ENCODE data around the gene FAM53A.
A peak's percentile ranks its signal among the peaks of the same experiment; 100 is the strongest.
"Not testable (repeated sequence)": the region's sequence is repeated elsewhere in the genome, so short reads cannot be mapped to it uniquely, and the experiment has no call there.

FAM53A gene

DNA sequence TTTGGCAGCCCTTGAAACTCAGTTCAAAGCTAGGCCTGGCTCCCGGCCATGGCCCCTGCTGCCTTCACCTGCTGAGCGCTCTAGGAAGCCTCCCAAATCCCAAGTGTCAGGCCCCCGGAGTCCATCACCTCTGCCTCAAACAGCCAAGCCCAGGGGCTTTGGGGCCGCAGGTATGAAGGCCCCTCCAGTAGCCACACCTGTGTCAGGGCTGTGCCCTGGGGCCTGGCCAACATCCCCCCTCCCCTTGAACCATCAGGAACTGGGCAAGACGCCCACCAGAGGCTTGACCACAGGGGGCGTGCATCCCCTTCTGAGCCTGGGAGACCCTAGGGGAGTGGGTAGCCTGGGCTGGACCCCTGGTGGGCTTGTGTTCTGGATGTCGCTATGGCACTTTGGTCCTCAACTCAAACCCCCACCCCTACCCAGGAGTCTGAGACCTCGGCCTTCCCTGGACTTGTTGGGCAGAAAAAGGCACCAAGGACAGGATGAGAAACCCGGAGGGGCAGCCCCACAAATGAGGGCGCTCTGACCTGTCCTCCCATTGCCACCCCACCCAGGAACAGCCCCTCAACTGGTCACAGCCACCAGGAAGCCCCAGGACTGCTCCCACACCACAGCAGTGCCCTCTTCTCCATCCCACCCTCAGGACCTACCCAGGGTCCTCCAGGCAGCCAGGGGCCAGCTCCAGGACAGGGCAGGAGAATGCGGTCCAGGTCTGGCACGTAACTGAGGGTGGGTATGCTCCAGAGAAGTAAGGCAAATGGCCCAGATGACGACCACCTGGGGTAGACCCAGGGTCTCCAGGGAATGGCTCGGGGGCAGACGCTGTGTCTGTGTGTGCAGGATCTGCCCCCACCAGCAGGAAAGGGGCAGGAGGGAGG lies 32.2 kb upstream of the FAM53A start:
- no peak for DNase-seq (ENCODE audit: low read depth)

DNA sequence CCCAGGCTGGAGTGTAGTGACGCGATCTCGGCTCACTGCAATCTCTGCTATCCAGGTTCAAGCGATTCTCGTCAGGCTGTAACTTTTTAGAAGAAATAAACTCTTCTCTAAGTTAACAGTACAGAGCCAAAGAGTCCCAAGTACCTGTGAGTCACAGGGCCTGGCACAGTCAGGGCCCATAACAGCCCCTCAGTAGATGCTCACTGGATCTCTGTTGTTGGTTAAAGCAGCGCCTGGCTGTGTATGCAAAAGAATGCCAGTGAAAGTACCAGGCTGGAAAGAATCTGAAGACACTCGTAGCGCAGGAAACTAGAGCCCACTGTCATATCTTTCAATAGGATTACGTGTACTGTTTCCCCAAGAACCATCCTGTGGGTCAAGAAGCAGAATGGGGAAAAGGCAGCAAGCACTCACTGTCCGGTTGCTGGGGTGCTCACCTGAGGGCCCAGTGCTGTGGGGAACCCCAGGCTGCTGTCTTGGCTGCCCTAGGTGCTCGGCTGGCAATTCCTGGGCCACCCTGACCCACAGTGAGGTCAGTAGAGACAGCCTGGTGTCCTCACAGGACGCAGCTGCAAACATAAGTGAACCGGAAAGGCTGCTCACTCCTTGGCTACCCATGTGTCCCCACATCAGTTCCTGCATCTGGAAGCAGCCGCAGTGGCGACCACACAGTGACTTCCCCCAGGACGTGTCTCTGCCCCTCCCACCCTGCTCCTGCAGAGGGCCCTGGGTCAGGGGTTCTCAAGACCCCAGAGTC lies 31.1 kb upstream of the FAM53A start:
- peak; percentile 13 for DNase-seq (ENCODE audit: low read depth)

DNA sequence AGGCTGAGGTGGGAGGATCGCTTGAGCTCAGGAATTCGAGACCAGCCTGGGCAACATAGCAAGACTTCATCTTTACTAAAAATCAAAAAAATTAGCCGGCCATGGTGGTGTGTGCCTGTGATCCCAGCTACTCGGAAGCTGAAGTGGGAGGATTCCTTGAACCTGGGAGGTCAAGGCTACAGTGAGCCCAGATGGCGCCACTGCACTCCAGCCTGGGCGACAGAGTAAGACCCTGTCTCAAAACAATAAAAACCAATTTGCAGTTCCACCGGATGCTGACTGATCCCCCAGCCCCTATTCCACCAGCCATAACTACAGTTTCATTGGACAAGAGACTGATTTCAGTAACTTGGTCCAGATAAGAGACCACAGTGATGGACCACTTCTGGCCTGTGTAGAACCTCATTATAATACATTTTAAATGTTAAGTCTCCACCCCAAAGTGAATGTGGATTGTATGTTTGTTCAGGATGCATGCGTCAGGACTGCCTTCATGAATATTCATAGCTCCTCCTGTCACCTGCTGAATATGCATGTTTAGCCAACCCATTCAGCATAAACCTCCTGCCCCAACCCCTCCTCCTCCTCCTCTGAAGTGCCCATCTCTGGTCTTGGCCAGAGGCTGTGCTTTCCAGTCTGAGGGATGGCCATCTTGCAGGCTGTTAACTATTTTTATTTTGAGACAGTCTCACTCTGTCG lies 30.3 kb upstream of the FAM53A start:
- peak; percentile 24 for DNase-seq (ENCODE audit: low read depth)

DNA sequence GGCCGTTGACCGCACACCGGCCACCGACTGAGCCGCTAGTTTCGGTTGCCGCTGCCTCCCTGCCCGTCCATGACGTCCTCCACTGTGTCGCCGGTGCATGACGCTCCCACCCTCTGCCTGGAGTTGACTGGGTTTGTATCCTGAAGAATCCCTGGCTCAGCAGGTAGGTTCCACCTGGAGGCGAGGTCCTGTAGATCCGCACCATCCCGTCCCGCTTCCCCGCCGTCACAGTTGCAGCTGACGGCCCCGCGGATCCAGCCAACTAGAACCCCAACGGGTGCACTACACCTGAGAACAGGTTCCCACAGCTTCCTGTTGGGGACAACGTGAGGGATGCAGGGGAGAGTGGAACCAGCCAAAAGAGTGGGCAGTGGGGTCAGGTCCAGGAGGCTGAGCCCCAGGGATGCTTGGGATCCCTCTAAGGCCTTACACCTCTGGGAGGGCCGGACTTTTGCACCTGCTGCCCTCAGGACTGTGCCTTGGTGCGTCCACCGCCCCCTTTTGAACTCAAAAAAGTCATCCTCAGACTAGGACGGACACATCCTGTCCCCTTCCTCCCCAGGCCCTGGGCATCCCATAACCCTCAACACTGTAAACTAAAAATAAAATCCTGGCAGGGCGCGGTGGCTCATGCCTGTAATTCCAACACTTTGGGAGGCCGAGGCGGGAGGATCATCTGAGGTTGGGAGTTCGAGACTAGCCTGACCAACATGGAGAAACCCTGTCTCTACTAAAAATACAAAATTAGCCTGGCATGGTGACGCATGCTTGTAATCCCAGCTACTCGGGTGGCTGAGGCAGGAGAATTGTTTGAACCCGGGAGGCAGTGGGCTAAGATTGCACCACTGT lies 29.1 kb upstream of the FAM53A start:
- no peak for DNase-seq (ENCODE audit: low read depth)

DNA sequence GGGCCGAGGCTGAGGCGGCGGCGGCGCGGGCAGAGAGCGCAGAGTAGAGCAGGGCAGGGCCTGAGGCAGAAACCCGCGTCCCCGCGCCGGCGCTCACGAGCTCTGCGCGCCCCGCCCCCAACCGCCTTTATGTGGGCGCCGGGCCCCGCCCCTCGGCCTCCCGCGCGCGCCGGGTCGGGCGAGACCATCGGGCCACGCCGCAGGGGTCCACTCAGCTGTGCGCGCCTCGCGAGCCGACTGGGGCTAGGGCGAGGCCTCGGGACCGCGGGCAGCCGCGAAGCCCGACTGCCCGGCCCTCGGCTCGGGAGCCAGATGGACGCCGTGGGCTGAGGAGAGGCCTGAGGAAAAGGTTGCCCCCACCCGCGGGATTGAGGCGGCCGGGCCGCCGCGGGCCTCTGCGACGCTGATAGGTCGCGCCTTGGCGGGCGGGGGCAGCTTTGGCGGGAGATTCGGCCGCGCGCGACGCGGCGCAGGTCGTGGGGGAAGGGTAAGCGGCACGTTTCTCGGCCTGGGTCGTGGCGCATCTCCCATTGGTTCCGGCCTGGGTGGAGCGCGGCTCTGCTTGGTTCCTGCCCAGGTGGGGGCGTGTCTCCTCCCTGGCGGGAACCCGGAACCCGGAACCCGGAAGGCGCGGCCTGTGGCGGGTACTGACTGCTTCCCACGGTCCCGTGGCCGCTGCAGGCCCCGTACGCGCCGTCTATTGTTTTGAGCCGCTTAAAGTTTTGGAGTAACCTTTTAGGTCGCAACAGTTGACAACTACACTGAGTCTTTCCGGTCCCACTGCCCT lies 28.3 kb upstream of the FAM53A start, which contains the start of gene SLBP:
SLBP (minus strand) TSS at position 104 of the 787 bp plus-strand sequence. CDS start 131 bp downstream, outside the sequence.
- peak; percentile 95 for DNase-seq (ENCODE audit: low read depth)

DNA sequence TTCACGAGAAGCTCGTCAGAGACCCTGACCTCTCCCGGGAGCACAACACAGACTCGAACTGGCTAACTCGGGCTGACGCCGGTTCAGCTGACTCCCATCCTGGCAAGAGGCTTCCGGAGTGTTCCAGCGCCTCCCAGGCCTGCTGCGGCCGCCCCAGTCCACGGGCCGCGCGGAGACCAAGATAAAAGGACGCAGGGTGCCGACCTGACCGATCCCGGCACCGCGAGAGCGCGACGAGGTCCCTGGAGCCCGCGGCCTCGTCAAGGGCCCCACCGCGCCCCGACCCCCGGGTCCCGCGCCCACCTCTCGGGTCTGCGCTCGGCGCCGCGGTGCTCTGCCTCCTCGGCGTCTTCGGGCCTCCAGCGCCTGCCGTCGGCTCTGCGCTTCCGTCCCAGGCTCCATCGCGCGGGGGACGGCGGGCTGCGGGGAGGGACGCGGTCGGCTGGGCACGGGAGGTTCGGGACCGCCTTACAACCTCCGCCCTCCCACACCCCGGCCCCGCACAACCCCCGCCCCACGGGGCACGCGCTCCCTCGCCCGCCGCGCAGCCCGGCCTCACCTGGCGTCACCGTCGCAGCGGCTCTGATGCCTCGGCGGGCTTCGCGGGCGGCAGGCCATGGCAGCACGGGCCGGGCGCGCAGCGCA lies 27.6 kb upstream of the FAM53A start:
- DNase-seq (ENCODE audit: low read depth) = peak; percentile 61

DNA sequence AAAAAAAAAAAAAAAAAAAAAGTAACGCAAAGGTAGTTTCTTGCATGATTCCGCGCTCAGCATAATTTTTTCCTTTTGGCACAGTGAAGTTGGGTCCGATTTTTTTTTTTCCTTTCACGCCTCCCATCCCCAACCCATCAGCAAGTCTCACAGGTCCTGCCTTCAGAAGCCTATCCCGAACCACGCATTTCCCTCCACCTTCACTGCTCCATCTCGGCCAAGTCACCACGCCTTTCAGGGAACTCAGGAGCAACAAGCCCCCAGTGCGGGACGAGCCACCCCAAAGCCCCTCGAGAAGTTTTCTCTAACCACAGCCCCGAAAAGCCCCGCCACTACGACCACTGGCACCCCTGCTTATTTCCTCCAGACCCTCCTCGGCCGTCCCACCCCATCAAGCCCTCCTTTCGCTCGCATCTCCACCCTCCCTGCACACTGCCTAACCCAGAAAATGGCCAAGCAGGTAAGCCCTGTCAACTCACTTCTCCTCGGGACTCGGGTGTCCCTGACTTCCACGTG lies 27.0 kb upstream of the FAM53A start:
- peak; percentile 35 for DNase-seq (ENCODE audit: low read depth)

DNA sequence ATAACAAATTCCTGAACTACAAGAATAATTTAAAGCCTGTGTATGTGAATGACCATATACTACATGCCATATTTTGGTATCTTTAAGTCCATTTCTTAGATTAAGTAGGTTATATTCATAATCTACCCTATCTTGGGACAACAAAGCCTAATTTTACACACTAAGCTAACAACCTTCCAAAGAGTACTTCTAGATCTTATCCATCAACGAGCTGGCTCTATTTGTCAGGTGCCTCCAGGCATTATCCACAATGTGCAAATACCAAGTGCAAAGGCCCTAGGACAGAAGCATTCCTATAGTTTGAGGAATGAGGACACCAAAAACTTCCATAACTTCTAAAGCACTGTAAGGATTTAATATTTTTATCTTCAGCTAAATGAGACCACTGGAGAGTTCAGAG lies 24.5 kb upstream of the FAM53A start:
- no peak for DNase-seq (ENCODE audit: low read depth)

DNA sequence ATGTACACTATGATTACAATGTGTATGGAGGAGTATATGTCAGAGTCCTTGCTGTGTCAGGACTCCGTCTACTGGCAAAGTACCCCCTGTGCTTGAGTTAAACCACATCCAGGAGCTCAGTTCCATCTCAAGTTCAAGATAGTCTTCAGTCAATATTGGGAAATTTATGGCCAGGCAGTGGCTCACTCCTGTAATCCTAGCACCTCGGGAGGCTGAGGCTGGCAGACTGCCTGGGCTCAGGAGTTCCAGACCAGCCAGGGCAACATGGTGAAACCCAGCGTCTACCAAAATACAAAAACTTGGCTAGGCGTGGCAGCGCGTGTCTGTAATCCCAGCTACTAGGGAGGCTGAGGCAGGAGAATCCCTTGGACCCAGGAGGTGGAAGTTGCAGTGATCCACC lies 22.2 kb upstream of the FAM53A start:
- DNase-seq (ENCODE audit: low read depth) = no peak

DNA sequence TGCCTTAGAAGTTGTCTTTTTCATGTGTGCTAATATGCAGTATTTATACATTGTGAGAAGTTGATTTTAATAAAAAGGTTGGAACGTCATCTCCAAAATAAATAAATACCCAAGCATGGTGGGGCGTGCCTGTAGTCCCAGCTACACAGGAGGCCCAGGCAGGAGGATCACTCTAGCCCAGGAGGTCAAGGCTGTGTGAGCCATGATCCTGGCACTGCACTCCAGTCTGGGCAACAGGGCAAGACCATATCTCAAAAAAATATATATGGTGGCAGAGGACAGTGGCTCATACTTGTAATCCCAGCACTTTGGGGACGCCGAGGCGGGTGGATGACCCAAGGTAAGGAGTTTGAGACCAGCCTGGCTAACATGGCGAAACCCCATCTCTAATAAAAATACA lies 21.6 kb upstream of the FAM53A start:
- no peak for DNase-seq (ENCODE audit: low read depth)

DNA sequence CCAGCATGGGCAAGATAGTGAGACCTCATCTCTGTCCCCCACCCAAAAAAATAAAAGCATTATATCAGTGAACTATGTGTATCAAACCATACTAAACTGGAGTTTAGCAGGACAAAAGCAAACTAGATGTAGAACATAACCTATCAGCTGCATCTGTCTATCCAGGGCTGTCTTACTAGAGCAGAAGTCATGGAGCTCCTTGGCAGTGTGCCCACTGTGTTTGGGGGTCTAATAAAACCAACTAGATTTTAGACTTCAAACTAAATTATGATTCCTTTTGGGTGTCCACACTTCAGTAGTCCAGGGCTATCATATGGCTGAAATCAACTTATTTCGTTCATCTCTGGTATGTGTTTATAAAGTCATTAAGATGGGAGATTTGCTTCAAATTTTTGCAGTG lies 19.8 kb upstream of the FAM53A start:
- DNase-seq (ENCODE audit: low read depth) = no peak

DNA sequence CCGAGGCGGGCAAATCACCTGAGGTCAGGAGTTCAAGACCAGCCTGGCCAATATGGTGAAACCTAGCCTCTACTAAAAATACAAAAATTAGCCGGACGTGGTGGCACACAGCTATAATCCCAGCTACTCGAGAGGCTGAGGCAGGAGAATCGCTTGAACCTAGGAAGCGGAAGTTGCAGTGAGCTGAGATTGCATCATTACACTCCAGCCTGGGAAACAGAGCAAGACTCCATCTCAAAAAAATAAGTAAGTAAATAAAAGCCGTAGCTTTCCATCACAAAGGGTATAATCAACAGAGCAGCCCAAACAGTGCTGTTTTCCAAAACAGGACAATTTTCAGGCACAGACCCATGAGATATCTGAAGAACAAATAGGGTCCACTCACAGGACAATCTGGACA lies 17.6 kb upstream of the FAM53A start:
- not testable (repeated sequence) for DNase-seq (ENCODE audit: low read depth)

DNA sequence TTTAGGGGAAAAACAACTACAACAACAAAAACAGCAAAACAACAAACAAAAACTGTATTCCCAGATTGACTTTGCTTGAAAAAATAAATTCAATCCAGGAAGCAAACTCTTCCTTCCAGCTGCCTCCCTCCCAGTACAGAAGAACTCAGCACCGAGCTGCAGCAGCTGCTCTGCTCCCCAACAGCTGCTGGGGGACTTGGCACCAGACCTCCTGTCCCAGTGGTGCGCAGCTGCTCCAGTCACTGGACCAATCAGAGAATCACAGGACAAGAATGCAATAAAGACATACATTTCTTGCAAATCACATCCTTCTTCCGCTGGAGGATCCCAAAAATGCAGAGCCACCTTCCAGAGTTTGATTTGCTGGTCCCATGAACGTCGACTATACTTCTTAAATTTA lies 11.8 kb upstream of the FAM53A start:
- DNase-seq (ENCODE audit: low read depth) = no peak

DNA sequence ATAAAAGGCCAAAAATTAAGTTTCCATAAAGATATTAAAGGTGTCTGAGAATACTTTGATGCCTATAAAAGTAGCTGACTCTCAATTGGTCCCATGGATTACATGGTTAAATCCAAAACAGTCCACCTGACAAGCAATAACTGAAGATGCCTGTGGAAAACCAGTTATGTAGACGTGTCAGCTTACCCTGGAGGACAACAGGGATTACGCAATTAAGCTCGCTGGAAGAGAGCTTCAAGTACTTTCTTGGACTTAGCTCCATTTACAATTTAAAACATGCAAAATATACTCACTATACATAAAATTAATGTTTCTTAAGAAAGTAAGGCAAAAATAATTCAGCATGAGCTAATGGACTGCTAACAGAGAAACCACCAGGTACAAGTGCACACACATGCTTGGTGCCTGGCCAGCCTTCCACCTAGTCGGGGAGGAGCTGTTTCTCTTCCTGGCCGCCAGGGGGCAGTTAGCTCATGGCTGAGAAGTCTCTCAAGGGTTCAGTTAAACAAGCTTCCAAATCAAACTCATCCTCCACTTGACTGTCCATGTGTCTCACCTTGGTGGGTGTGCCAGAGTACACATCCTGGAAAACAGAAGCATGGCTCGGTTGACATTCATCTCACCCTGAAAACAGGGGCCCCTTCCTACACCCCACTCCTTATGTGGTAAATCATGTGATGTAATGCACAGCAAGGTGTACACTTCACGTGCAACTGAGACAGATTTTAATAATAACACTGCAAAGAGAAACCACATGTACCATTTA lies 9.2 kb upstream of the FAM53A start:
- DNase-seq (ENCODE audit: low read depth) = peak; percentile 78

DNA sequence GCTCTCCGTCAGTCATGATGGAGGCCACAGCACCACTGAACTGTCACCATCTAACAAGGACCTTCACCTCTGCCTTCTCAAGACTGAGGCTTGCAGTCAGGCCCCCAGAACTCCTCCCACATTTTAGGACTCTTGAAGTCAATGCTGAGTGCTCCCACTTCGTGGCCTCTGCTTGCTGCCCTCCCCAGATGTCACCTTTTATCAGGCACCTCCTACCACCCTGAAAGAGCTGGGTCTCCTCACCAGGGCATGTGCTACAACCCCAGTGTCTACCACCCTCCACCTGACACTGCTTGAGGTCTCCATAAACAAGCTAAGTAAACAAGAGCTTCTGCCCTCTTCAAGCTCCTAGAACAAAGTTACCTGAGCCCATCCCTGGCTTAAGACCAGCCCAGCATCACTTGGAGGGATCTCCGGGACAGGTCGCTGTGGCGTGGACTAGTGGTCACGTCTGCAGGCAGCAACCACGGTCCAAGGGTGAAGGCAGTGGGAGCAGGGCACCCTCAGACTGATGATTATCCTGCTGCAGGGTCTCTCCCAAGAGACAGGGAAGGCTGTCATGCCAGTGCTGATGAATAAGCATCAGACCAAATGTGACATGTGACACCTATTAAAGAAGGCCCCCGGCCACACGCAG lies 7.7 kb upstream of the FAM53A start:
- DNase-seq (ENCODE audit: low read depth) = no peak

DNA sequence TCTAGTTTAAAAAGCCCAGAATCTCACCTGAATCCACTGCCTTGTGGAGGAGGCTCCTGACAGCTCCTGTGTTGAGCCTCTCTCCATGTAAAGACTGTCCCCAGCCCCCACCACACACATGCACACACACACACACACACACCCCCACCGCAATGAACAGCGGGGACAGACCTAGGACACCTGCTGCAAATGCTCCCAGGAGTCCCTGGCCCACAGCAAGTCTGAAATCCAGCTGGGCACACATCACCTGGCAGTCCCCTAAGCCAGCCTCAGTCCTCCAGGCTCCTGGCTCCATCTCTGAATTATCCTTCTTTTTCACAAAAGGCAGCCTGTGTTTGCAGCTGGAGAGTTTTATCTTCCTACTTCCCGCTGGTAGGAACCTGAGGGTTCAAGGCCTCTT lies 6.6 kb upstream of the FAM53A start:
- DNase-seq (ENCODE audit: low read depth) = no peak

DNA sequence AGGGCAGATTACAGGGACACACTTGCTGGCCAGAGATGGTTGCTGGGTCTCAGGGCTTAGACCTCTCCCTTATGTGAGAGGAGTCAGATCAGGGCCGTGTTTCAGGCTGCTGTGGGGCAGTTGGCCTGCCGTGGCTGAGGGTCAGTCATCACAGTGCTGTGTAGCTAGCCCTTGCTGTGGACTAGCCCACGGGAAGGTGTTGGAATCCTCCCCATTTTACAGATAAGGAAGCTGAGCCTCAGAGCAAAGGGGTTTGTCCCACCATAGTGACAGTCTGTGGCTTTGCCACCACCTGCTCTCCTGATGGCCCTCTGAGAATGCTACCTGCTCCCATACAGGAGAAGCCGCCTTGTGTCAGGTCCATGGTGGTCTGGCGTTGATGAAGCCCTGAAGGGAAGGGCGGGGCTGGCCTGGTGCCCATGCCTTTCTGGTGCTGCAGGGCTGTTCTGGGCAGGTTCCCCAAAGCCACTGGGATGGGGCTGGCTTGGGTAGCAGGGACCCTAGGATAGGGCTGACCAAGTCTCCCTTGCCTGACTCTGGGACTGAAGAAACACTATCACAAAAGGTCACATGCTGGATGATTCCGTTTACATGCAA lies 2.4 kb upstream of the FAM53A start:
- no peak for DNase-seq (ENCODE audit: low read depth)
